ENCODE measurements around the gene C2.
"Not testable (repeated sequence)": the region's sequence is repeated elsewhere in the genome, so short reads cannot be mapped to it uniquely, and the experiment has no call there.

Gene C2

DNA sequence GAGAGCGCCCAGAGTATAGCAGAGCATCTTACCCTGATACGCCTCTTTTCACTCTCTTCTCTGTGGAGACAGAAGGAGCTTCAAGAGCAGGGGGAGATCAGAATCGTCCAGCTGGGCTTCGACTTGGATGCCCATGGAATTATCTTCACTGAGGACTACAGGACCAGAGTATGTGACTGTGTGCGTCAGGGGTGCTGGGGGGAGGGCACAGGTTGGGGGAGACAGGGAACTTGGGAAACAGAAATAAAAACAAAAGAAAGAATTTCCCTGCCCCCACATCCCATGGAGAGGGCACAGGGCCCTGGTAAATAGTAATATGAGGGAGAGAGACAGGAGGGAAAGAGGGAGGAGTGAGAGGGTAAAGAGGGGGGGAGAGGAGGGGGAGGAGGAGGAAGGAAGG, 51.3 kb downstream of the C2 start:
- DNase-seq (ENCODE audit: low spot score) = no peak

DNA sequence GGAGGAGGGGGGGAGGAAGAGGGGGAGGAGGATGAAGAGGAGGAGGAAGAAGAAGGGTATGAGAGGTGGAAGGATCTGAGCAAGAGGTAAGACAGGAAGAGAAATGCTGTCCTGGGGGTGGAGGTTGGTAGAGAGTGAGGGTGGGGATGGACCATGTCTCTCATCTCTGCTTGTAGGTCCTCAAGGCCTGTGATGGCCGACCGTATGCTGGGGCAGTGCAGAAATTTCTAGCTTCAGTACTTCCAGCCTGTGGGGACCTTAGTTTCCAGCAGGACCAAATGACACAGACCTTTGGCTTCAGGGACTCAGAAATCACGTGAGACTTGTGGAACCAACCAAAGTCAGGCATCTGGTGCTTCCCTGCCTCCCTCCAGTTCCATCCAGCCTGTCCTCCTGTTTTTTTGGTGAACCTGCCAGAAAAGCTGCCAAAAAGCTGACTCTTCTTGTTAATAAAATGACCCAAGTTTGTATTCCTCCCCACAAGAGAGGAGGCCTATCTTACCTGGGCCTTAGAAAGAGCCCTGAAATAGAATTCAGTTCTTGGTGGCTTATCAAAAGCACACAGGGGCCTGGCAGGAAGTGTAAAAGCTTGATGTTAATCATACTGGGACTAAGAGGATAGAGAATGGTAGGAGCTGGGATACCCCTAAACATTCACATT, 51.9 kb downstream of the C2 start:
- no peak for DNase-seq (ENCODE audit: low spot score)

DNA sequence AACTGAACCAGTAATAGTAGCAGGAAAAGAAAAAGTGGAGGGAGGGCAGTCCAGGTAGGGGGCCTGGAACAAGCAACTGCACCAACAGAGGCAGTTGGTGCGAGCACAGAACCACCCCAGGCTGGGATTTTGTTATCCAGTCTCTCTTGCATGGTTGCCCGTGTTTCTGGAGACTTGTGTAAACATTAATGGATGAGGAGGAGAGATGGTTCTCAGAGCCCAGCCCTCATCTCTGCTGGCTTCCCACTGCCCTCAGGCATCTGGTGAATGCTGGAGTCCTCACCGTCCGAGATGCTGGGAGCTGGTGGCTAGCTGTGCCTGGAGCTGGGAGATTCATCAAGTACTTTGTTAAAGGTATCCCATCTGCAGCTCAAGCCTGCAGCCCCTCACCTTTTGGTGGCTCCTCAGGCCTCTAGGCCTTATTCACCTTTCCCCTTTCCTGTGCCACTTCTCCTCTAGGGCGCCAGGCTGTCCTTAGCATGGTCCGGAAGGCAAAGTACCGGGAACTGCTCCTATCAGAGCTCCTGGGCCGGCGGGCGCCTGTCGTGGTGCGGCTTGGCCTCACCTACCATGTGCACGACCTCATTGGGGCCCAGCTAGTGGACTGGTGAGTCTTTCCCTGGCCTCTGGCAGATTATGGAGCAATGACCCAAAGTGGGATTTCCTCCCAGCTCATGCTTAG, 52.8 kb downstream of the C2 start:
- DNase-seq (ENCODE audit: low spot score) = not testable (repeated sequence)

DNA sequence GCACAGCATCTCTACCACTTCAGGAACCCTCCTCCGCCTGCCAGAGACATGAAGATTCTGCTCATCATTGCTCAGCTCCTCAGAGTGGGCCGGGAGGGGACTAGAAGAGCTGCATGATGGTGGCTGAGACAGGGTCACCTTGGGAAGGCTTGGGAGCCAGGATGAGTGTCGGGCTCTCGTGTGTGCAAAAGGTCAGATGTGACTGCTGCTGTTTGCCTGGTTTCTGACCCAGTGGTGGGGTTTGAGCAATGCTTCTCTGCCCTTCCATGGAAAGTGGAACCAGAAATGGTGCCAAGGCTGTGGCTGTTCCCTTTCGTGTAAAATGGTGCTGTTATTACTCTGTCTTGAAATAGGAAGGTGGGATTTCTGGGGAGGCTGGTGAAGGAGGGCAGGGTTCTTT, 53.5 kb downstream of the C2 start:
- not testable (repeated sequence) for DNase-seq (ENCODE audit: low spot score)

DNA sequence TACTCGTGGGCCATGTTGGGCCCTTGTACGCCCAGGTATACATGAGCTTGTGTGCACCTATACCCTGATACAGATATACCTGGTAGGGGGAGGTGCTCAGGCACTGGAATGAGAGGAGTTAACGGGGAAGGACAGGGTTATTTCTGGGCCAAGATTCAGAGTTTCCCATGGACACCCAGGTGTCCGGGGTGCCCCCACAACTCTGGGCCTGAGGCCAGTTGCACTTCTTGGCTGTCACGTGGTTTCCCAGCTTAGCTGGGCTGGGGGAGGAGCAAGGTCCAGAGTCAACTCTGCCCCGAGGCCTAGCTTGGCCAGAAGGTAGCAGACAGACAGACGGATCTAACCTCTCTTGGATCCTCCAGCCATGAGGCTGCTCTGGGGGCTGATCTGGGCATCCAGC, 54.2 kb downstream of the C2 start, which contains the start of gene C4A:
TSS of gene C4A (plus strand) at position 314 of the 400 bp plus-strand sequence. CDS start at position 365, 51 bp downstream.
- not testable (repeated sequence) for DNase-seq (ENCODE audit: low spot score)

DNA sequence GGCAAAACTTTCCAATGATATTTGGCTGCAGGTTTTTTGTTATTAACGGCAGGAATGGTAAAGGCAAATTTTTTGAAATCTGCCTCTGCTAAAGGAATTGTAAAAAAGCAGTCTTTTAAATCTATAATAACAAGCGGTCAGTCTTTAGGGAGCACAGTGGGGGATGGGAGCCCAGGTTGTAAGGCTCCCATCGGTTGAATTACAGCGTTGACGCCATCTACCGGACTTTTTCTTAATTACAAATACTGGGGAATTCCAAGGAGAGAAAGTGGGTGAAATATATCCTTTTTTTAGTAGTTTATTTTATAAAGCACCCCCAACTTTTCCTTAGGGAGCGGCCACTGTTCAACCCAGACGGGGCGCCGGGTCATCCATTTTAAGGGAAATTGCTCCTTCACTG, 61.8 kb downstream of the C2 start:
- not testable (repeated sequence) for DNase-seq (ENCODE audit: low spot score)

DNA sequence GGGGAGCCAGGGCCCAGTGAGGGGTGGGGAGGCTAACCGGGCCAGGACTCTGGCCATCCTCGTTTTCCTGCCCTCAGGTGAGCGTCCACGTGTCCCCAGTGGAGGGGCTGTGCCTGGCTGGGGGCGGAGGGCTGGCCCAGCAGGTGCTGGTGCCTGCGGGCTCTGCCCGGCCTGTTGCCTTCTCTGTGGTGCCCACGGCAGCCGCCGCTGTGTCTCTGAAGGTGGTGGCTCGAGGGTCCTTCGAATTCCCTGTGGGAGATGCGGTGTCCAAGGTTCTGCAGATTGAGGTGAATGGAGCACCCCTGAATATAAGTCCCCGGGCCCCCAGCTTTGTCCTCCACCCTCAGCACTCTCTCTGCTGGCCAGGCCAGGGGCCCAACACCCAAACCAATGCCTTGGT, 66.9 kb downstream of the C2 start:
- DNase-seq (ENCODE audit: low spot score) = not testable (repeated sequence)

Measured in hematopoietic multipotent progenitor cell treated with erythropoietin and hydrocortisone succinate and interleukin-3 and kit ligand, for 15 days (in vitro differentiated cells).